Nephron (organoid): ENCODE data around the gene RECK.

Experiments used
- H3K27ac Mint-ChIP-seq, 3 experiments: 2 replicates each; pipeline ENCODE4 v1.8.0; 2020; ENCODE audit warnings: mixed read lengths in 3 of 3, mild to moderate bottlenecking in 2 of 3, moderate library complexity in 1 of 3
- H3K27me3 Mint-ChIP-seq: 2 replicates; pipeline ENCODE4 v1.8.0; 2021; ENCODE audit warnings: low read depth, mild to moderate bottlenecking, moderate library complexity, mixed read lengths
- H3K36me3 Mint-ChIP-seq: 2 replicates; pipeline ENCODE4 v1.8.0; 2020; ENCODE audit warnings: low read depth, mixed read lengths
- H3K4me1 Mint-ChIP-seq: 2 replicates; pipeline ENCODE4 v1.8.0; 2020; ENCODE audit warnings: mixed read lengths
- H3K4me3 Mint-ChIP-seq, 3 experiments: 2 replicates each; pipeline ENCODE4 v1.8.0; 2020; ENCODE audit warnings: mild to moderate bottlenecking in 3 of 3, mixed read lengths in 3 of 3, moderate library complexity in 2 of 3
- H3K9me3 Mint-ChIP-seq: 2 replicates; pipeline ENCODE4 v1.8.0; 2020; ENCODE audit warnings: mixed read lengths
- CTCF ChIP-seq, 3 experiments: fragments of 200-600 bp; sonication (generic); IDR thresholded peaks; one replicate each; pipeline ENCODE4 v1.5.0; 2021; ENCODE audit warnings: antibody characterized with exemption in 3 of 3; ENCODE audit not compliant: unreplicated experiment in 3 of 3

RECK gene

DNA sequence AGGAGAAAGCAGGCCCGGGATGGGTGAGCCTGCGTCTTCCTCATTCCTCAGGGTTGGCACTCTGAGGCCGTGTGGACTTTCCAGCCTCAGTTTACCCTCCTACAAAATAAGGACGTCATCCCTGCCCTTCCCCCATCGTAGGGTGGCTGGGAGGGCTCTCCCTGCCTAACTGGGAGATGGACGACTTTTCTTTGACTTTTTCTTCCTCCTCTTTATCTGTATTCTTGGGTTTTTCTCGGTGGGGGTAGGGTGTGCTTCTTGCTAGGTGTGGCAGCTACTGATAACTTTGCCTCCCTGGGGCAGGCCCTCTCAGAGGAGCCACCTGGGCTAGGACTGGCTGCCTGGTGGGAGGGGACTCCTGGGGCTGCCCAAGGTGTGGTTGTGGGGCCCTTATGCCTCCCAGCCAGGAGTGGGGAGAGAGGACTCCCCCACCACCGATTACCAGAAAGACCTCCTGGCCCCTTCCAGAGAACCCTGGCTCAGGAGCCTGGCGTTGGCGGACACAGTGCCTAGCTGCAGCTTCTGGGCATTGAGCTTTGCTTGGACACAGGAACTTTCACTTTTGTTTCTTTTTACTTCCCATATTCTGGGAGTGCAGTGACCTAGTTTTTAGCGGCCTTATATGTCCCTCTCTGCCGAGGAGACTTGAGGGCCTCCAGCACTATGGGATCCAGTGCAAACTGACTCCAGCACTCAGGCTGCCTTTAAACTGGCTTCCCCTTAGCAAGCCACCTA lies 106.0 kb downstream of the RECK start:
- TF ChIP-seq CTCF (IDR thresholded peaks at IDR 0.05; ENCODE audit: unreplicated experiment in 3 of 3): no peak
- Mint-ChIP-seq H3K9me3 (peaks cover 8% of the 10 kb centered on the region), H3K27ac (peak overlapping the region; percentile 22 to 93 (median 88)), H3K4me3 (no peak overlapping the region), H3K27me3 (peaks cover 10% of the 10 kb centered on the region), H3K4me1 (peaks cover 89% of the 10 kb centered on the region), H3K36me3 (peaks cover 32% of the 10 kb centered on the region)

DNA sequence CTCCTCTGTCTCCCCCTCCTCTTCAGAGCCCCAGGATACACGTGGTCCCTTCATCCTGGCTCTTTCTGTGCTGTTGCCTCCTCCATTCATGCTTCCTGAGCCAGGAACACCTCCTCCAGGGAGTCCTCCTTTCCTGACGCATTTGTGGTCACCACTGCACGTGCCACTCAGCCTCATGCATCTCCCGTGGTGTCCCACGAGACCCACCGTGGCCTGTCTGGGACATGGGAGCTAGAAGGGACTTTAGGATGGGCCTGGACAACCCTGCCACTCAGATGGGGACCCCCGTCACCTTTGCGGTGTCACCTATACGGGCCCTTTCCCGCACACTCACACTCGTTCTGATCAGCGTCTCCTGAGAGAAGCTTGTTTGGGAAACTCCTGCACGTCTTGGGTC lies 106.5 kb downstream of the RECK start:
- H3K9me3 Mint-ChIP-seq: peaks cover 8% of the 10 kb centered on the region
- peaks cover 9% of the 10 kb centered on the region for H3K27me3 Mint-ChIP-seq

DNA sequence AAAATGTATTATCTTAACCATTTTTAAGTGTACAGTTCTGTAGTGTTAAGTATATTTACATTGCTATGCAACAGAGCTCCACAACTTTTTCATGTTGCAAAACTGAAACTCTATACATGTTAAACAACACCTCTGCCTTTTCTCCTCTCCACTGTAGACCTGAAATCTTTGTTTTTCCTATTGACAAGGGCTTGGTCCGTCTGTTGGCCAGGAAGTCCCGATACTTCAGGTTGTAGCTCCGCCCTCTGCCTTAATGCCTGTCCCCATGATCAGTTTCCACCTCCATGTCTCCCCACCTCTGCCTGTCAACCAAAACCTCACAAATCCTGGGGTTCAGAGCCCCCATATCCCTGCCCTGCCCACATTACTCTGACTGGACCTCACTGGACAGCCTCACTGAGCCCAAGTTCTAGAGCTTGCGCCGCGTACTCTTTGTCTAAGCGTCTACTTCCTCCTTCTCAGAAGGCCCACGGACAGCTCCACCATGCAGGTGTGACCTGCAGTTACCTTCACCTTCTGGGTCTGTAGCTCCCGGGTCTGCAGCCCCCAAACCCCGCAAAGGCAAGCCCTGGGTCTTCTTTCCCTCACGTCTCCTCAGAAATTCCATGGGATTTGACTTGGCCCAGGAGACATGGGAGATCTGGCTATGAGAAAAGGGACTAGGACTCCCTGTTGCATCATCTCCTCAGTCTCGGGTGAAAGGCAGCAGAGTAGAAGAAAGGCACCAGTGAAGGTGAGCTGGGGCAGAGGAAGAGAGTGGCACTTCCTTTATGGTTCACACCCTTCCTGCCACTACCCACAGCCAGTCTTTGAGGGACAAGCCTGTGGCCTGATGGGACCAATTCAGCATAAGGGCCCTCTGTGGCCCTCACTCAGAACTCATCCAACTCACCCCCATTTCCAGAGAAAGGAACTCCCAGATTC lies 107.9 kb downstream of the RECK start:
- H3K27me3 Mint-ChIP-seq: peaks cover 9% of the 10 kb centered on the region
- no peak for TF ChIP-seq CTCF (IDR thresholded peaks at IDR 0.05; ENCODE audit: unreplicated experiment in 3 of 3)
- H3K9me3 Mint-ChIP-seq: peaks cover 8% of the 10 kb centered on the region
- peaks cover 33% of the 10 kb centered on the region for H3K36me3 Mint-ChIP-seq
- no peak overlapping the region for H3K4me3 Mint-ChIP-seq
- H3K27ac Mint-ChIP-seq: peak overlapping the region in 2 of 3 experiments; percentile 43 to 53
- H3K4me1 Mint-ChIP-seq: peaks cover 71% of the 10 kb centered on the region

More for the DNA sequence above, 106.5 kb downstream of the RECK start:
- Mint-ChIP-seq H3K36me3 (peaks cover 33% of the 10 kb centered on the region), H3K4me1 (peaks cover 85% of the 10 kb centered on the region), H3K4me3 (no peak overlapping the region), H3K27ac (peak overlapping the region; percentile 17 to 43 (median 22))
- no peak for TF ChIP-seq CTCF (IDR thresholded peaks at IDR 0.05; ENCODE audit: unreplicated experiment in 3 of 3)

DNA sequence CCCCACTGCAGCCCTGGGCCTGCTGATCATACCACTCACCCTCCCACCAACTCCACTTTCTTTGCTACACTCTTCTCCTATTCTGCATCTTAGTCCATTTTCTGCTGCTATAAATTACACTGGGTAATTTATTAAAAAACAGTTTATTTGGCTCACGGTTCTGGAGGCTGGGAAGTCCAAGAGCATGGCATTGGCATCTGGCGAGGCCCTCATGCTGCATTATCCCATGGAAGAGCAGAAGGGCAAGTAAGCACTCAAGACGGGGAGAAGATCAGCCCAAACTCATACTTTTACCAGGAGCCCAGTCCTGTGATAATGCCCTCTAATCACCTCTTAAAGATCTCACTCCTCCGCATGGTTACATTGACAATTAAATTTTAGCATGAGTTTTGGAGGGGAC lies 109.3 kb downstream of the RECK start:
- TF ChIP-seq CTCF (IDR thresholded peaks at IDR 0.05; ENCODE audit: unreplicated experiment in 3 of 3): no peak
- Mint-ChIP-seq H3K27me3 (peaks cover 4% of the 10 kb centered on the region), H3K4me3 (no peak overlapping the region), H3K27ac (peak overlapping the region in 1 of 3 experiments; percentile 20), H3K4me1 (peaks cover 67% of the 10 kb centered on the region), H3K36me3 (peaks cover 33% of the 10 kb centered on the region), H3K9me3 (peaks cover 8% of the 10 kb centered on the region)

- TF ChIP-seq CTCF (IDR thresholded peaks at IDR 0.05; ENCODE audit: unreplicated experiment in 3 of 3): no peak
- Mint-ChIP-seq H3K36me3 (peaks cover 33% of the 10 kb centered on the region), H3K9me3 (peaks cover 8% of the 10 kb centered on the region), H3K4me1 (peaks cover 63% of the 10 kb centered on the region), H3K27me3 (peaks cover 4% of the 10 kb centered on the region), H3K4me3 (no peak overlapping the region), H3K27ac (no peak overlapping the region)
Measured at GRCh38 chr9:36146651-36147050, 109.9 kb downstream of the RECK start.
